ENCODE measurements around the gene ARHGEF6. TPM values are rescaled to one million over a fixed set of nuclear protein-coding genes. Genes with fewer than 3 reads are reported as not detected.
"Not testable (repeated sequence)": the region's sequence is repeated elsewhere in the genome, so short reads cannot be mapped to it uniquely, and the experiment has no call there.

The ARHGEF6 gene
- total RNA-seq, 1 experiment from 2014 or later: 0.35 TPM

DNA sequence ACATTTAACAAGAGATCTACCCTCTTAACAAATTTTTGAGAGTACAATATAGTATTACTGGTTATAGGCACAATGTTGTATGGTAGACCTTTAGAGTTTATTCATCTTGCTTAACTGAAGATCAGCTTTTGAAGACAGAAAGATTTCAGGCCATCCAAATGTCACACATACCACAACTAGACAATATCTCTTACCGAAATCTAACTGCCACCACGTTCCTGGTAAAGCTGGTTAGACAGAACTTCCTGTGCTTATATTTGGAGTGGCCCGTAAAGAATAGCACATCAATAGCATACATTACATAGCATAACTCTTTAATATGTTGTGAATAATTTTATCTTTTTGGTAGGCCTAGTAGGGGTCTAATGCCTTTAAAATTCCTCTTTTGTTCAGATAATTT, 29.8 kb upstream of the ARHGEF6 start:
- Mint-ChIP-seq H3K27me3 (ENCODE audit: insufficient read depth, unreplicated experiment) (peaks cover 13% of the 10 kb centered on the region), H3K36me3 (ENCODE audit: insufficient read depth, unreplicated experiment) (no peaks in the 10 kb centered on the region), H3K27ac (ENCODE audit: low read depth, unreplicated experiment) (no peak overlapping the region), H3K4me1 (ENCODE audit: insufficient read depth, unreplicated experiment) (no peaks in the 10 kb centered on the region), H3K9me3 (ENCODE audit: unreplicated experiment) (no peaks in the 10 kb centered on the region), H3K4me3 (ENCODE audit: unreplicated experiment) (no peak overlapping the region)
- POLR2A ChIA-PET: interaction anchor here (0.7 kb wide), 1 partner anchor 12 kb away, joined by 3 read pairs; no protein-coding TSS in a partner anchor
- no peak for DNase-seq (ENCODE audit: unreplicated experiment)
- intact Hi-C loops (cut with micrococcal nuclease): no loop called here
- TF ChIP-seq CTCF (IDR thresholded peaks at IDR 0.05; ENCODE audit: unreplicated experiment): no peak
- CTCF ChIA-PET: interaction anchor here (0.9 kb wide), 1 partner anchor 234 kb away, joined by 3 read pairs; no protein-coding TSS in a partner anchor
- no TSS peak for BruUV-seq (replicated peaks)

GRCh38 chrX:136806891-136807410, 26.2 kb upstream of the ARHGEF6 start:
- POLR2A ChIA-PET: no interaction called here

DNA sequence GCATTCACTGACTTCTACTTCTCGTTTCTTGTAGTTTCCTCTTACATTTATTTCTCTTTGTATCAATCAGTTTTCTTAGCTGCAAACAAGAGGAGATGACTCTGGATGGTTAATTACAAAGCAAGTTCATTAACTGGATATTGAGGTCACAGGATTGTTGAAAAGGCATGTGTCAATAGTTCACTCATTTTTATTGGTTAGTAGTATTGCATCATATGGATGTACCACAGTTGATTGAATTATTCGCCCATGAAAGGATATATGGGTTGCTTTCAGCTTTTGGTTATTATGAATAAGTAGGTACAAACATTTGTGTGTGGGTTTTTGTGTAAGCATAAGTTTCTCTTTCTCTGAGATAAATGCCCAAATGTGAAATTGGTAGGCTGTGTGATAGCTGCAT, 21.8 kb upstream of the ARHGEF6 start:
- CTCF ChIA-PET: no interaction called here
- Mint-ChIP-seq H3K36me3 (ENCODE audit: insufficient read depth, unreplicated experiment) (no peaks in the 10 kb centered on the region), H3K4me3 (ENCODE audit: unreplicated experiment) (no peak overlapping the region), H3K9me3 (ENCODE audit: unreplicated experiment) (no peaks in the 10 kb centered on the region), H3K27me3 (ENCODE audit: insufficient read depth, unreplicated experiment) (peaks cover 22% of the 10 kb centered on the region), H3K4me1 (ENCODE audit: insufficient read depth, unreplicated experiment) (no peaks in the 10 kb centered on the region), H3K27ac (ENCODE audit: low read depth, unreplicated experiment) (no peak overlapping the region)
- BruUV-seq (replicated peaks): no TSS peak
- DNase-seq (ENCODE audit: unreplicated experiment): no peak
- TF ChIP-seq CTCF (IDR thresholded peaks at IDR 0.05; ENCODE audit: unreplicated experiment): no peak
- intact Hi-C loops (cut with micrococcal nuclease): no loop called here
- POLR2A ChIA-PET: interaction anchor here (0.6 kb wide), 1 partner anchor 190 kb away, joined by 3 read pairs; no protein-coding TSS in a partner anchor

More at GRCh38 chrX:136806891-136807410, 26.2 kb upstream of the ARHGEF6 start:
- Mint-ChIP-seq H3K4me1 (ENCODE audit: insufficient read depth, unreplicated experiment) (no peaks in the 10 kb centered on the region), H3K27ac (ENCODE audit: low read depth, unreplicated experiment) (no peak overlapping the region), H3K4me3 (ENCODE audit: unreplicated experiment) (no peak overlapping the region), H3K27me3 (ENCODE audit: insufficient read depth, unreplicated experiment) (peaks cover 16% of the 10 kb centered on the region), H3K36me3 (ENCODE audit: insufficient read depth, unreplicated experiment) (no peaks in the 10 kb centered on the region), H3K9me3 (ENCODE audit: unreplicated experiment) (no peaks in the 10 kb centered on the region)
- intact Hi-C loops (cut with micrococcal nuclease): no loop called here
- no peak for DNase-seq (ENCODE audit: unreplicated experiment)
- CTCF ChIA-PET: no interaction called here
- no TSS peak for BruUV-seq (replicated peaks)
- TF ChIP-seq CTCF (IDR thresholded peaks at IDR 0.05; ENCODE audit: unreplicated experiment): no peak

GRCh38 chrX:136797787-136798186, 17.1 kb upstream of the ARHGEF6 start:
- BruUV-seq (replicated peaks): no TSS peak
- Mint-ChIP-seq H3K4me3 (ENCODE audit: unreplicated experiment) (no peak overlapping the region), H3K36me3 (ENCODE audit: insufficient read depth, unreplicated experiment) (no peaks in the 10 kb centered on the region), H3K9me3 (ENCODE audit: unreplicated experiment) (no peaks in the 10 kb centered on the region), H3K4me1 (ENCODE audit: insufficient read depth, unreplicated experiment) (no peaks in the 10 kb centered on the region), H3K27me3 (ENCODE audit: insufficient read depth, unreplicated experiment) (peaks cover 30% of the 10 kb centered on the region), H3K27ac (ENCODE audit: low read depth, unreplicated experiment) (no peak overlapping the region)
- TF ChIP-seq CTCF (IDR thresholded peaks at IDR 0.05; ENCODE audit: unreplicated experiment): no peak
- ChIA-PET CTCF (no interaction called here), POLR2A (no interaction called here)
- intact Hi-C loops (cut with micrococcal nuclease): no loop called here
- no peak for DNase-seq (ENCODE audit: unreplicated experiment)

DNA sequence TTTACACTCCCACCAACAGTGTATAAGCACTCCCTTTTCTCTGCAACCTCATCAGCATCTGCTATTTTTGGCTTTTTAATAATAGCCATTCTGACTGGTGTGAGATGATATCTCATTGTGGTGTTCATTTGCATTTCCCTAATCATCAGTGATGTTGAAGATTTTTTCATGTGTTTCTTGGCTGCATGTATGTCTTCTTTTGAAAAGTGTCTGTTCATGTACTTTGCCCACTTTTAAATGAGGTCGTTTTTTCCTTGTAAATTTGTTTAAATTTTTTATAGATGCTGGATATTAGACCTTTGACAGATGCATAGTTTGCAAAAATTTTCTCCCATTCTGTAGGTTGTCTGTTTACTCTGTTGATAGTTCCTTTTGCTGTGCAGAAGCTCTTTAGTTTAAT, 14.4 kb upstream of the ARHGEF6 start:
- H3K36me3 Mint-ChIP-seq (ENCODE audit: insufficient read depth, unreplicated experiment); H3K4me3 Mint-ChIP-seq (ENCODE audit: unreplicated experiment); DNase-seq (ENCODE audit: unreplicated experiment); BruUV-seq (replicated peaks); H3K27ac Mint-ChIP-seq (ENCODE audit: low read depth, unreplicated experiment); H3K4me1 Mint-ChIP-seq (ENCODE audit: insufficient read depth, unreplicated experiment); POLR2A ChIA-PET; intact Hi-C loops (cut with micrococcal nuclease); H3K9me3 Mint-ChIP-seq (ENCODE audit: unreplicated experiment): not testable (repeated sequence)
- H3K27me3 Mint-ChIP-seq (ENCODE audit: insufficient read depth, unreplicated experiment): peaks cover 17% of the 10 kb centered on the region
- CTCF ChIA-PET: interaction anchor here (0.6 to 1.7 kb wide), 3 partner anchors 42 to 150 kb away, joined by 3 to 4 read pairs (median 3); no protein-coding TSS in a partner anchor

DNA sequence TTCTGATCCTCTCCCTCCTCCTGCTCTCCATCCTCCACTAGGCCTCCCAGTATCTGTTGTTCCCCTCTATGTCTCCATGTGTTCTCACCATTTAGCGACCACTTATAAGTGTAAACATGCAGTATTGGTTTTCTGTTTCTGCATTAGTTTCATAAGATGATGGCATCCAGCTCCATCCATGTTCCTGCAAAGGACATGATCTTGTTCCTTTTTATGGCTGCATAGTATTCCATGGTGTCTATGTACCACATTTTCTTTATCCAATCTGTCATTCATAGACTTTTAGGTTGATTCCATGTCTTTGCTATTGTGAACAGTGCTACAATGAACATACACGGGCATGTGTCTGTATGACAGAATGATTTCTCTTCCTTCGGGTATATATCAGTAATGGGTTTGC, 13.9 kb upstream of the ARHGEF6 start:
- intact Hi-C loops (cut with micrococcal nuclease); H3K9me3 Mint-ChIP-seq (ENCODE audit: unreplicated experiment); POLR2A ChIA-PET; H3K4me1 Mint-ChIP-seq (ENCODE audit: insufficient read depth, unreplicated experiment); H3K36me3 Mint-ChIP-seq (ENCODE audit: insufficient read depth, unreplicated experiment); H3K27ac Mint-ChIP-seq (ENCODE audit: low read depth, unreplicated experiment); H3K4me3 Mint-ChIP-seq (ENCODE audit: unreplicated experiment); DNase-seq (ENCODE audit: unreplicated experiment); BruUV-seq (replicated peaks): not testable (repeated sequence)
- CTCF ChIA-PET: interaction anchor here (0.6 to 1.7 kb wide), 3 partner anchors 42 to 151 kb away, joined by 3 to 4 read pairs (median 3); no protein-coding TSS in a partner anchor
- H3K27me3 Mint-ChIP-seq (ENCODE audit: insufficient read depth, unreplicated experiment): peaks cover 22% of the 10 kb centered on the region

Data from MCF 10A (cell line).